ENCODE measurements around the gene C19orf12. TPM values are rescaled to one million over a fixed set of nuclear protein-coding genes. Genes with fewer than 3 reads are reported as not detected.

The C19orf12 gene
- total RNA-seq, 3 donors from 2014 or later (not counting 1 experiment from before 2014, with no cell fraction given): 33.1 to 52.6 (median 47.5) TPM

GRCh38 chr19:29668746-29669609 lies 46.1 kb downstream of the C19orf12 start:
- H3K27me3 ChIP-seq (ENCODE audit: control insufficient read depth, insufficient read depth, low read length): no peaks in the 10 kb centered on the region
- WGBS (ENCODE audit: insufficient coverage): 53% methylated on average over 13 of the region's 13 CpGs
- H3K4me1 Mint-ChIP-seq: peaks cover 81% of the 10 kb centered on the region in 2 donors
- H3K36me3 ChIP-seq (ENCODE audit: control insufficient read depth, insufficient read depth, low read length): peaks cover 8% of the 10 kb centered on the region
- DNase-seq (peak in 1 of 2 donors; percentile 48), ATAC-seq (no peak)
- H3K27ac Mint-ChIP-seq: peak overlapping the region; percentile 94 to 98
- no peaks in the 10 kb centered on the region for H3K27me3 Mint-ChIP-seq (ENCODE audit: low read depth in 2 of 2)
- H3K9me3 Mint-ChIP-seq: no peaks in the 10 kb centered on the region
- intact Hi-C loops (cut with micrococcal nuclease): loop anchor here (5.0 kb wide), 1 partner anchor 47 kb away; no protein-coding TSS in a partner anchor
- H3K27ac ChIP-seq (ENCODE audit: low read length): peak overlapping the region; percentile 96
- no peak for TF ChIP-seq CTCF (IDR thresholded peaks at IDR 0.05)
- H3K9me3 ChIP-seq (ENCODE audit: control insufficient read depth, insufficient read depth, low read length): no peaks in the 10 kb centered on the region
- H3K36me3 Mint-ChIP-seq: no peaks in the 10 kb centered on the region
- peak overlapping the region; percentile 91 for H3K4me3 Mint-ChIP-seq
- H3K4me1 ChIP-seq (ENCODE audit: control insufficient read depth, insufficient read depth, low read length): peaks cover 93% of the 10 kb centered on the region
- H3K4me3 ChIP-seq (ENCODE audit: low read length): peak overlapping the region; percentile 88

GRCh38 chr19:29667901-29668341 lies 47.1 kb downstream of the C19orf12 start:
- ATAC-seq (peak; percentile 5 to 20 (median 16)), DNase-seq (peak in 1 of 2 donors; percentile 87)
- H3K9me3 ChIP-seq (ENCODE audit: control insufficient read depth, insufficient read depth, low read length): no peaks in the 10 kb centered on the region
- Mint-ChIP-seq H3K4me1 (peaks cover 70 to 71% of the 10 kb centered on the region in 2 donors), H3K9me3 (no peaks in the 10 kb centered on the region), H3K4me3 (peak overlapping the region; percentile 91), H3K36me3 (no peaks in the 10 kb centered on the region), H3K27me3 (ENCODE audit: low read depth in 2 of 2) (no peaks in the 10 kb centered on the region), H3K27ac (peak overlapping the region; percentile 94 to 98)
- H3K4me1 ChIP-seq (ENCODE audit: control insufficient read depth, insufficient read depth, low read length): peaks cover 82% of the 10 kb centered on the region
- peak overlapping the region; percentile 88 for H3K4me3 ChIP-seq (ENCODE audit: low read length)
- peaks cover 5% of the 10 kb centered on the region for H3K36me3 ChIP-seq (ENCODE audit: control insufficient read depth, insufficient read depth, low read length)
- intact Hi-C loops (cut with micrococcal nuclease): loop anchor here (2.0 to 5.0 kb wide), 2 partner anchors 13 to 46 kb away; no protein-coding TSS in a partner anchor
- TF ChIP-seq CTCF (IDR thresholded peaks at IDR 0.05): no peak
- H3K27ac ChIP-seq (ENCODE audit: low read length): peak overlapping the region; percentile 96
- 6% methylated on average over 7 of the region's 7 CpGs for WGBS (ENCODE audit: insufficient coverage)
- H3K27me3 ChIP-seq (ENCODE audit: control insufficient read depth, insufficient read depth, low read length): no peaks in the 10 kb centered on the region

GRCh38 chr19:29667387-29667783 lies 47.7 kb downstream of the C19orf12 start:
- peak overlapping the region; percentile 96 for H3K27ac ChIP-seq (ENCODE audit: low read length)
- peaks cover 77% of the 10 kb centered on the region for H3K4me1 ChIP-seq (ENCODE audit: control insufficient read depth, insufficient read depth, low read length)
- peak overlapping the region; percentile 88 for H3K4me3 ChIP-seq (ENCODE audit: low read length)
- TF ChIP-seq CTCF (IDR thresholded peaks at IDR 0.05): no peak
- H3K9me3 ChIP-seq (ENCODE audit: control insufficient read depth, insufficient read depth, low read length): no peaks in the 10 kb centered on the region
- ATAC-seq (no peak), DNase-seq (no peak)
- Mint-ChIP-seq H3K4me3 (peak overlapping the region; percentile 91), H3K36me3 (no peaks in the 10 kb centered on the region), H3K27ac (peak overlapping the region; percentile 94 to 98), H3K27me3 (ENCODE audit: low read depth in 2 of 2) (no peaks in the 10 kb centered on the region), H3K4me1 (peaks cover 65% of the 10 kb centered on the region in 2 donors), H3K9me3 (no peaks in the 10 kb centered on the region)
- H3K27me3 ChIP-seq (ENCODE audit: control insufficient read depth, insufficient read depth, low read length): no peaks in the 10 kb centered on the region
- intact Hi-C loops (cut with micrococcal nuclease): loop anchor here (2.0 to 5.0 kb wide), 2 partner anchors 13 to 45 kb away; no protein-coding TSS in a partner anchor
- 66% methylated on average over 11 of the region's 11 CpGs for WGBS (ENCODE audit: insufficient coverage)
- peaks cover 5% of the 10 kb centered on the region for H3K36me3 ChIP-seq (ENCODE audit: control insufficient read depth, insufficient read depth, low read length)
